ENCODE data around the gene ARL16. TPM values are rescaled to one million over a fixed set of nuclear protein-coding genes. Genes with fewer than 3 reads are reported as not detected.

The ARL16 gene
- total and polyA plus RNA-seq, 2 experiments from 2014 or later = 40.4 to 54.9 TPM

GRCh38 chr17:81712468-81713003 is 28.9 kb upstream of the ARL16 start:
- Histone ChIP-seq H2AFZ (no peak overlapping the region), H3K4me3 (peak overlapping the region; percentile 77), H3K4me1 (ENCODE audit: insufficient read depth) (peaks cover 24% of the 10 kb centered on the region; the same call in 1 of the 2 replicates), H3K79me2 (replicated peaks; ENCODE audit: insufficient read depth) (peaks cover 13% of the 10 kb centered on the region), H3F3A (replicated peaks; ENCODE audit: low read depth) (peaks cover 22% of the 10 kb centered on the region), H4K20me1 (replicated peaks; ENCODE audit: insufficient read depth) (no peaks in the 10 kb centered on the region; the same call in 1 of the 2 replicates), H3K27ac (ENCODE audit: low read depth) (no peak overlapping the region), H3K9me2 (ENCODE audit: insufficient read depth) (no peaks in the 10 kb centered on the region), H3K27me3 (ENCODE audit: insufficient read depth) (no peaks in the 10 kb centered on the region), H3K36me3 (ENCODE audit: insufficient read depth) (no peaks in the 10 kb centered on the region), H3K4me2 (peak overlapping the region; percentile 93)
- Mint-ChIP-seq H3K36me3 (ENCODE audit: low read depth) (peaks cover 4% of the 10 kb centered on the region; the same call in 2 of the 3 replicates), H3K4me1 (peaks cover 25% of the 10 kb centered on the region), H3K27ac (peak overlapping the region; percentile 59; the same call in 1 of the 2 replicates), H3K9me3 (no peaks in the 10 kb centered on the region), H3K27me3 (ENCODE audit: insufficient read depth, low read depth, poor library complexity) (peaks cover 20% of the 10 kb centered on the region), H3K4me3 (peak overlapping the region; percentile 89)
- DNase-seq (ENCODE audit: low spot score) = no peak
- ATAC-seq = peak; percentile 10
- no peak for TF ChIP-seq EZH2phosphoT487 (IDR thresholded peaks at IDR 0.05; ENCODE audit: unreplicated experiment)
- TF ChIP-seq CTCF (conservative IDR thresholded peaks at IDR 0.05; ENCODE audit: low read depth in 2 of 2) = 0 out of 4 replicates have a peak, but pooled peaks of 1 of the 2 experiments have one; percentile 20

GRCh38 chr17:81711814-81712467 is 28.3 kb upstream of the ARL16 start, which contains the start of gene SLC25A10:
Gene SLC25A10 (plus strand): TSS chr17:81712284. CDS start chr17:81712427, 143 bp downstream.
- Histone ChIP-seq H3F3A (replicated peaks; ENCODE audit: low read depth) (peaks cover 26% of the 10 kb centered on the region), H3K27me3 (ENCODE audit: insufficient read depth) (no peaks in the 10 kb centered on the region), H3K4me1 (ENCODE audit: insufficient read depth) (peaks cover 24% of the 10 kb centered on the region; the same call in 1 of the 2 replicates), H3K4me2 (peak within 1 kb of the TSS; percentile 97), H3K79me2 (replicated peaks; ENCODE audit: insufficient read depth) (peaks cover 13% of the 10 kb centered on the region), H3K27ac (ENCODE audit: low read depth) (no peak within 1 kb of the TSS), H3K9me2 (ENCODE audit: insufficient read depth) (no peaks in the 10 kb centered on the region), H3K4me3 (peak within 1 kb of the TSS; percentile 77), H3K36me3 (ENCODE audit: insufficient read depth) (0 out of 2 replicates have a peak, but pooled peaks cover under 1% of the 10 kb centered on the region), H4K20me1 (replicated peaks; ENCODE audit: insufficient read depth) (no peaks in the 10 kb centered on the region; the same call in 1 of the 2 replicates), H2AFZ (0 out of 2 replicates have a peak within 1 kb of the TSS, but pooled peaks have one; percentile 43)
- DNase-seq (ENCODE audit: low spot score) (peak; percentile 84), ATAC-seq (peak; percentile 14)
- H3K27ac Mint-ChIP-seq = peak within 1 kb of the TSS; percentile 59; the same call in 1 of the 2 replicates
- H3K4me3 Mint-ChIP-seq = peak within 1 kb of the TSS; percentile 89
- H3K27me3 Mint-ChIP-seq (ENCODE audit: insufficient read depth, low read depth, poor library complexity) = peaks cover 21% of the 10 kb centered on the region
- H3K36me3 Mint-ChIP-seq (ENCODE audit: low read depth) = peaks cover 9% of the 10 kb centered on the region
- peaks cover 25% of the 10 kb centered on the region for H3K4me1 Mint-ChIP-seq
- H3K9me3 Mint-ChIP-seq = no peaks in the 10 kb centered on the region
- TF ChIP-seq CTCF (conservative IDR thresholded peaks at IDR 0.05; ENCODE audit: low read depth in 2 of 2) (no peak), CREB1 (CRISPR knock-in tag; IDR thresholded peaks at IDR 0.05; ENCODE audit: low read depth) (no peak), EZH2phosphoT487 (IDR thresholded peaks at IDR 0.05; ENCODE audit: unreplicated experiment) (no peak), ETS1 (IDR thresholded peaks at IDR 0.05) (no peak), REST (IDR thresholded peaks at IDR 0.05; ENCODE audit: unreplicated experiment) (no peak), JUNB (IDR thresholded peaks at IDR 0.05; ENCODE audit: unreplicated experiment) (no peak), ZNF331 (CRISPR knock-in tag; IDR thresholded peaks at IDR 0.05; ENCODE audit: low read depth) (no peak), STAT1 (IDR thresholded peaks at IDR 0.05; ENCODE audit: unreplicated experiment) (no peak), ZNF114 (CRISPR knock-in tag; IDR thresholded peaks at IDR 0.05) (no peak), NANOG (IDR thresholded peaks at IDR 0.05; ENCODE audit: borderline replicate concordance) (no peak)

Measured in GM23338 (cell line).